NB4 (cell line): ENCODE data around the gene SNAP47.
A peak's percentile ranks its signal among the peaks of the same experiment; 100 is the strongest.

Experiments used
- DNase-seq: peaks from one replicate; pipeline ENCODE4 v3.0.0; 2010; ENCODE audit warnings: low read depth
- H3K4me3 ChIP-seq: one replicate; pipeline ENCODE4 v1.5.1; 2011; ENCODE audit warnings: mild to moderate bottlenecking, low read depth, low read length, moderate library complexity
- CTCF ChIP-seq: IDR thresholded peaks from one replicate; pipeline ENCODE4 v1.5.1; 2012; ENCODE audit warnings: low read depth, low read length
- MAX ChIP-seq: IDR thresholded peaks from 2 replicates; pipeline ENCODE4 v1.6.1; 2011; ENCODE audit warnings: low read depth, low read length
- MYC ChIP-seq: IDR thresholded peaks from 2 replicates; pipeline ENCODE4 v1.6.1; 2011; ENCODE audit warnings: low read depth, low read length
- POLR2A ChIP-seq: IDR thresholded peaks from 2 replicates; pipeline ENCODE4 v1.6.1; 2011; ENCODE audit warnings: mild to moderate bottlenecking; ENCODE audit not compliant: insufficient read length; ENCODE audit errors: extremely low read depth

SNAP47 gene

GRCh38 chr1:227763246-227764018 lies 28.2 kb downstream of the SNAP47 start:
- no peak overlapping the region for H3K4me3 ChIP-seq
- DNase-seq: no peak
- TF ChIP-seq CTCF (no peak), MAX (no peak), POLR2A (no peak), MYC (no peak)

GRCh38 chr1:227764019-227764391 lies 28.8 kb downstream of the SNAP47 start:
- DNase-seq: no peak
- TF ChIP-seq MAX (no peak), CTCF (no peak), POLR2A (no peak), MYC (no peak)
- H3K4me3 ChIP-seq: no peak overlapping the region

GRCh38 chr1:227765261-227766014 lies 30.2 kb downstream of the SNAP47 start:
- no peak overlapping the region for H3K4me3 ChIP-seq
- TF ChIP-seq MAX (no peak), POLR2A (no peak), CTCF (no peak), MYC (no peak)
- peak; percentile 83 for DNase-seq

GRCh38 chr1:227766015-227766634 lies 30.9 kb downstream of the SNAP47 start:
- peak; percentile 91 for DNase-seq
- TF ChIP-seq MYC (peak; percentile 49; the same call in 1 of the 2 replicates), POLR2A (no peak)

GRCh38 chr1:227766653-227767277 lies 31.5 kb downstream of the SNAP47 start:
- DNase-seq: peak; percentile 72
- H3K4me3 ChIP-seq: no peak overlapping the region
- TF ChIP-seq MAX (peak; percentile 72; the same call in 1 of the 2 replicates), POLR2A (no peak)

More at GRCh38 chr1:227766015-227766634, 30.9 kb downstream of the SNAP47 start:
- no peak overlapping the region for H3K4me3 ChIP-seq

GRCh38 chr1:227767401-227768124 lies 32.3 kb downstream of the SNAP47 start:
- no peak for TF ChIP-seq MAX
- H3K4me3 ChIP-seq: no peak overlapping the region
- DNase-seq: no peak
